ENCODE measurements around the gene SLC16A1.
"Not testable (repeated sequence)": the region's sequence is repeated elsewhere in the genome, so short reads cannot be mapped to it uniquely, and the experiment has no call there.

SLC16A1 gene

DNA sequence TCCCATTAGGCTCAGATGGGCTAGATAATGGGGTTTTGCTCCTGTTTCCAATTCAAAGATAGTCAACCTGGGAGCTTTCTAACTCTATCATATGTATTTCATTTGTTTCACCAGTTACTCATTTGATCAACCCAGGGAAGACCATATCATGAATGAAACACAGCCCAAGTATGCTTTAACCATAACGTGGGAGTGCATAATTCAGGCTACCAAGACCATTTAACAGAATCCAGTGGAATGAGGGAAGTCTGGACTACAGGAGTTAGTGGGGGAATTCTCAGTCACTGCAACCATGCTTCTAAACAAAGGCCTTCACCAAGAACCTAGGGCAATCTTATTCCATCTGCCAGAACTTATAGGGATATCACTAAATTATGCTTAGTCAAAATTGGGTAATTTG is 15.0 kb upstream of the SLC16A1 start:
- no peak for DNase-seq (ENCODE audit: low spot score)

DNA sequence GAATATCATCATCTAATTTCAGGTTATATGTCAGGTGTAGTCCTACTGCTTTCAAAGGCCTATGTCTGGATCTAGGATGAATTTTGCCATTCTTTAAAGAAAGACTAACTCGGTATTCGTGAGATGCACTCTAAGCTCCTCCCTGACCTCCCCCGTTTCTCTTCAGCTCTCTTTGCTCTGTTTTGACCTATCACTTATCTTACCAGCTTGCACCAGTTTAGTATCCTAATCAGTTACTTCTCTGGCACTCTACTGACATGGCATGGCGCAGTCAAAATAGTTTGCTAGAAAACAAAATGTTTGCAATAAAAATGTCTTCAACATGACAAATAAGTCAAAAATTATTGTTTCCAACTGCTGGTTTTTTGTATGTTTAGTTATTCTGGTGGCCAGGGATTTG is 8.4 kb upstream of the SLC16A1 start:
- DNase-seq (ENCODE audit: low spot score), result no peak

DNA sequence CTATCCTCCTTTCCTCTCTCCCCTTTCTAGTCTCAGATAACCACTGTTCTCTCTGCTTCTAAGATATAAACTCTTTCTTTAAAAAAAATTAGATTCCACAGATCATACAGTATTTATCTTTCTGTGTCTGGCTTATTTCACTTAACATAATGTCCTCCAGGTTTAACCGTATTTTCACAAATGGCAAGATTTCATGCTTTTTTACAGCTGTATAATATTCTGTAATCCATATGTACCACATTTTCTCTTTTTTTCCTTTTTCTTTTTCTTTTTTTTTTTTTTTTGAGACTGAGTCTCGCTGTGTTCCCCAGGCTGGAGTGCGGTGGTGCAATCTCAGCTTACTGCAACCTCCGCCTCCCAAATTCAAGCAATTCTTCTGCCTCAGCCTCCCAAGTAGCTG is 5.1 kb upstream of the SLC16A1 start:
- no peak for DNase-seq (ENCODE audit: low spot score)

DNA sequence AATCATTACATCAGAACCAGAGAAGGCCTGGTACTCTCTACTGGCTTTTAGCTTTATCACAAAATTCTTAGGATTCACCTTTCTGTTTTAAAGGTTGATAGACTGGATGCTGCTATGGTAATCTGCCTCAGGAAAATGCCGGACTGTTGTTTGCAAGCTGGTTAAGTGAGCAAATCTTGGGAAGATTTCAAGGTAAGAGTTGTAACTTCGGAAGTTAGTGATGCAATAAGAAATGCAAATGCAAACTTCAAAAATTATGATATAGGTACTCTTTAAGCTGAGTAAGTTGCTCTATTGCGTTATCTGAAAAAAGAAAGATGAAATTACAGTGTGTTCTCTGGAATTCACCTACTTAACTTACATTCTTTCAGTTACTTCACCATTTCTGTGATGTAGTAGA is 4.4 kb upstream of the SLC16A1 start:
- no peak for DNase-seq (ENCODE audit: low spot score)

DNA sequence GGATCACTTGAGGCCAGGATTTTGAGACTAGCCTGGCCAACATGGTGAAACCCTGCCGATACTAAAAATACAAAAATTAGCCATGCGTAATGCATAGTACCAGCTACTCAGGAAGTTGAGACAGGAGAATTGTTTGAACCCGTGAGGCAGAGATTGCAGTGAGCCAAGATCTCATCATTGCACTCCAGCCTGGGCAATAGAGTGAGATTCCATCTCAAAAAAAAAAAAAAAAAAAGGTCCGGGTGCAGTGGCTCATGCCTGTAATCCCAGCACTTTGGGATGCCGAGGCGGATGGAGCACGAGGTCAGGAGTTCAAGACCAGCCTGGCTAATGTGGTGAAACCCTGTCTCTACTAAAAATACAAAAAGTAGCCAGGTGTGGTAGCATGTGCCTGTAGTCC is 2.2 kb upstream of the SLC16A1 start:
- not testable (repeated sequence) for DNase-seq (ENCODE audit: low spot score)

DNA sequence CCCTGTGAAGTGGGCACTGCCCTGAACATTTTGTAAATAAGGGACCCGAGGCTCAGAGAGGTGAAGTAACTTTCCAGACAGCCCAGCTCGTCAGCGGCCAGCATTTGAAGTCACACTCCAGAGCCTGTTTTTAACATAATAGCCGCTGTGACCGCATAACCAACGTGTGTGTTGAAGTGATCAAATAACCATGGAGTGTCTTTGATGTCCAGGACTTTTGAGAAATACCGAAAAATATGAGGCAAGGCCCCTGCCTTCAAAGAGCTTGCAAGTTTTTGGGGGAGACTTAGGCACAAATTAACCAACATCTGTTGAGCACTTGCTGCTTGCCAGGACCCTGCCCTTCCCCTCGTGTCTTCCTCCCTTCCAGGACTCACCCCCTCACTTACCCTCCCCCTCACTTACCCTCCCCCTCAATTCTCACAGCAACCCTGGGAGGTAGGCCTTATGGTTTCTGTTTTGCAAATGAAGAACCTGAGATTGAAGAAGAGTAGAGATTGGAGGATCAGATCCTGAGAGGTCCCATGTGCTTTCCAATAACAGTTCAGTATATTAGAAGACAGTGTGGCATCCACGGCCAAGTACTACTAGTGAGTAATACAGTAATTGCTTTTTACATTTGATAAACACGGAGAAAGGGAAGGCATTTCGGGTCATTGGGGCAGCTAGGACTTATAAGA is 1.3 kb upstream of the SLC16A1 start:
- DNase-seq (ENCODE audit: low spot score), result peak; percentile 65

DNA sequence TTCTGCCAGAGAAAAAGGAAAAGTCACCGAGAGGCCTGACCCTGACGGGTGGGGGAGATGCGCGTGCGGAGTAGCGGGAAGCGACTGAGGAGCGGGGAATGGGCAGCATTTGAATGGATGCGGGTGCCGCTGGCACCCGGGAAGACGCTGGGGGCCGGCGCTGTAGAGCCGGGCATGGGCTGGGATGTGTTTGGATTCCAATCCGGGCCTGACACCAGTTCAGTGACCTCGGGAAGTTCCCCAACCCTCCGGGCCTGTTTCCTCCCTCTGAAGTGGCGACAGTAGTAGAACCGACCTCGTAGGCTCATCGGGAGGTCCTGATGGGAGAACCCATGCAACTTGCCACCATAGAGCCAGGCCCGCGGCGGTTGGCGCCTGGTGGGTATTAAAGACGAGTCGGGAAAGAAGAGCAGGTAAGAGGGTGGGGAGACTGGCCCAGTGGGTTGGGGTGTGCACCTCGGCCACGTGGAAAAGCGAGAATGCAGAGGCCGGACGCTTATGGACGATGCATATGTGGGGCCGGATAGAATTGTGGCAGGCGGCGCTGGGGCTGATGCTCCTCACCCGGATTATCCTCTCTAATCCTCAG is 642 bp upstream of the SLC16A1 start:
- no peak for DNase-seq (ENCODE audit: low spot score)

DNA sequence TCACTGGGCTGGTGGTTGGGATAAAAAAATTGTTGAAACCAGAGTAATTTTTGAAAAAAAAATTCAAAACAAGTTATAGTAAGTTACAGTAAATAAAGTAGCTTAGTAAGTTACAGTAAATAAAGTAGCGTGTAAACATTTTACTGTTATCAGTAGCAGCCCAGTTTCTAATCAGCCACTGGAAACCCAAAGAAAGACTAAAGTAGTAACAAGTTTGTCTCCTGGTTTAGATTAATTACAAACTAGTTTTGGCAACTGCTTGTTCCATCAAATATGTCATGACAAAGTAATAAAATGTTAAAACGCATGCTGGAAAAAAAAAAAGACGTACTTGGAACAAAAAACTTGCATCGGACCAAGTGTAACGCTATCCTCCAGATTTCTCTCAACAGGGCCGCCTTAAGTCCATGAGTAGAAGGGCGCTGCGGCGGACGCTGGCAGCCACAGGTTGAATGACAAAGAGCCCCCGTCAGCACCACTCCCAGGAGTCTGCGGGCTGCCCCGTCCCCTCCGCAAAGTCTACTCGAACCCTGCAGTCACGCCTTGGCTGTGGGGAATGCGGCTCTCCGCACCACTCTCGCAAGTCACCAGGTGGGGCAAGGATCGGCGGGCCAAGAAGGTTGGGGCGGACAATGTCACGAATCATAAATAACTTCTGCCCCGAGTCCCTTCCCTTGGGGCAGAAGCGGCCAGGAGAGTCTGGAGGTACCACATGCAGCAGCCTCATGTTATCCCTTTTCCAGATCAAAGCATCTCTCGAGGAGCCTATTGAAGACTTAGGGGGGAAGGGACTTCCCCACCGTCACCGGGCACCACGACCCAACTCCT is 837 bp downstream of the SLC16A1 start:
- DNase-seq (ENCODE audit: low spot score), result peak; percentile 58

DNA sequence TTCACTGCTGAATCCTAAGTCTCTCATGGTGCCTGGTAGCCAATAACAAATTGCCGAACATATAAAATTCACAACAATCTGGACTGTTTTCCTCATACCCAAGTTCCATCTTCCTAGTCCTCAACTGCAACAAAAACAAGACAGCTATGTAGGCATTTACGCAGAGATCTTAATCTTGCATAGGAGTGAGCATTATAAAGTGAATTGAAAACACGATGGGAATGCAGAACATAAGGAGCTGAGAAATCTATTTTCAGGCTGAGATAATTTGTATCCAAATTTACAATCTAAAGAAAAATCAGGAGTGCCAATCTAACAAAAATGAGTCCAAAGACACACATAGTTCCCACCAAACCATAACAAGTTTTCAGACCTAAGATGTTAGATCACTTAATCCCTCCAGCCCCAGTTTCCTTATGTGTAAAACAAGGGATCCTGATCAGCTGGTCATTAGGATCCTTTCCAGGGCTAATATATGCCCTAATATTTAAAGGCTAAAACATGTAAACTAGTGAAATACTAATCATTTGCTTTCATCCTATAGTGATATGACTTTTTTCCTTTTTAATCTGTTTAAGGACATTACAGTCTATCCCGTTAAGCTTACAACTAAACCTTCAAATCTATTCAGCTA is 1.9 kb downstream of the SLC16A1 start:
- no peak for DNase-seq (ENCODE audit: low spot score)

DNA sequence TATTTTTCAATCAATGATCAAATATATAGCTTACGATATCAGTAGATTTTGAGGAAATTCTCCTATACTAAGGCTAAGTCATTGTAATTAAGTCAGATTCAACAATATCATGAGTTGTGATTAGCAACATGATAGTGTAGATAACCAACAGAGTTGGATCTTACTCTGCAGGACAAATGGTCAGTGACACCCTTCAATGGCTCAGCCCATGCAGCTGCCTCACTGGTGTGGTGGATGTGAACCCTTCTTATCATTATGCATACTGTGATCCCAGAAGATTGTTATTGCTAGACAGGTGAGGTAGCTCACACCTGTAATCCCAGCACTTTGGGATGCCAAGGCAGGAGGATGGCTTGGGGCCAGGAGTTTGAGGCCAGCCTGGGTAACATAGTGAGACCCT is 5.6 kb downstream of the SLC16A1 start:
- DNase-seq (ENCODE audit: low spot score), result no peak

DNA sequence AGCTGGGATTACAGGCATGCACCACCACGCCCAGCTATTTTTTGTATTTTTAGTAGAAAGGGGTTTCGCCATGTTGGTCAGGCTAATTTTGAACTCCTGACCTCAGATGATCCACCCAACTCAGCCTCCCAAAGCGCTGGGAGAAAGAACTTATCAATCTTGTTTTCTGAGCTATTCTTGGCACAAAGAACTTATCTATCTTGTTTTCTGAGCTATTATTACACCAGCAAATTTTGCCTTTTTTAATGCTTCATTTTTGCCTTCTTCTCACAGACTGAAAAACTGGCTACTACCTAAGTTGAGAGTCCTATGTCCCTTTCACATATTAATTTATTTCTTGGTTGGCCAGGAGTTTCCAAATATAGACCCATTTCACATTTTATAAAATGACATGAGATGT is 9.3 kb downstream of the SLC16A1 start:
- DNase-seq (ENCODE audit: low spot score), result no peak

DNA sequence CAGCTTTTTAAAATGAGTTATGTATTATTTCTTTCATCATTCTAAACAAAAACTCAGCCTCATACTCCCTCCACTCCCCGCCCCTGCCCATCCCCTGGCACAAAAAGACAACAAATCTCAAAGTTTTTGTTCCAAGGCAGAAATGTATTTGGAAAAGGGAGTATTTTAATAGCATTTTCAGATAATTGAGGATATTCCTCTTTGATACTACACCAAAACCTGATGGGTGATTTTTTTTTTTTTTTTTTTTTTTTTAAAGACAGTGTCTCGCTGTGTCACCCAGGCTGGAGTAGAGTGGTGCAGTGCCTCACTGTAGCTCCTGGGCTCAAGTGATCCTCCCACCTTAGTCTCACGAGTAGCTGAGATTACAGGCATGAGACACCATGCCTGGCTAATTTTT is 16.2 kb downstream of the SLC16A1 start:
- no peak for DNase-seq (ENCODE audit: low spot score)

DNA sequence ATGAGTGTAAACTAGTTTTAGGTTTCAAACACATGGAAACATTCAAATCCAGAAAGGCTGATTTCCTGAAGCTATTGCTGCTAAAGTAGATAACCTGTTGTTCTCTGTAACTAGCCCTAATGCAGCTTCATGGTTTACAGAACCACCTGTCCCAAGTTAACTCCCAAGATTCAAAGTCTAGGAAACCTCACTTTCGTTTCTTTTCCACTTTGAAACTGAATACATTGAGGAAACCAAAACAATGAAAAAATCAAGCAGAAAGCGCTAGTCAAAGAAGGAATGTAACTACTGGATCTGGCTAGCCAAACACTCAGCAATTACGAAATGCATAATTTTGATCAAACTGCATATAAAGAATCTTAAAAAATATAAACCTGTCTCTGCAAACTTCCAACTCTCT is 17.8 kb downstream of the SLC16A1 start:
- DNase-seq (ENCODE audit: low spot score), result no peak

DNA sequence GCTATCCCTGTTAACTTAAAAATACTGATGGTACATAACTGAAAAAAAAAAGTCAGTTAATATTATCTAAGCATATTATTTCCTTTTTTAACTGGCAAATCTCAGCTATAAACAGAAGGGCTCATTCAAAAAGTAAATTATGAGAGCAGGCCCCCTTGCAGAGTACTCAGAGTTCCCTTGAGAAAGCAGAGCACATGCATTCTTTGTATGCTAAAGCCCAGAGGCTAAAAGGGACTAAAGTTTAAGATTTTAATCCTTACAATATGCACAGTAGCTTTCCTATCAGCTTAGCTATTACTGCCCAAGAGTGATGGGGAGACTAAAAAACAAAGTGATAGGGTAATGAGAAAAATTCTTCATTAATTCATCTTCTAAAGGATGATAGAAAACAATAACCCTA is 18.5 kb downstream of the SLC16A1 start:
- DNase-seq (ENCODE audit: low spot score), result no peak

DNA sequence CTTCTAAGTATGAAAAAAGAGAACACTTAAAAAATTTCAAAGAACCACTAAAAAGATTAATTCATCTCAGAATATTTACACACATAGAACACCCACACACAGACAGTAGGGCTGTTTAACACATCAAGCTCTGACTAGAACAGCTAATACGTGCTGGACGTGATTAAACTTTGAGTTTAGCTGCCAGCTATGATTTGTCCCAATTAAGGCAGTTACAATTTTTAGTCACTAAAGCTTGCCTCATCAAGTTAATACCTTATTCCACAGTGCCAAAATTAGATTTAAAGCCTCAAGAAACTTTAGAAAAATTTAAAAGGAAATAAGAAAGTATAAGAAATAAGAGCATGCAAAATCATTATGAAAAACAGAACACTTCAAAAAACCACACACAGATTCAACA is 18.9 kb downstream of the SLC16A1 start:
- DNase-seq (ENCODE audit: low spot score), result no peak

DNA sequence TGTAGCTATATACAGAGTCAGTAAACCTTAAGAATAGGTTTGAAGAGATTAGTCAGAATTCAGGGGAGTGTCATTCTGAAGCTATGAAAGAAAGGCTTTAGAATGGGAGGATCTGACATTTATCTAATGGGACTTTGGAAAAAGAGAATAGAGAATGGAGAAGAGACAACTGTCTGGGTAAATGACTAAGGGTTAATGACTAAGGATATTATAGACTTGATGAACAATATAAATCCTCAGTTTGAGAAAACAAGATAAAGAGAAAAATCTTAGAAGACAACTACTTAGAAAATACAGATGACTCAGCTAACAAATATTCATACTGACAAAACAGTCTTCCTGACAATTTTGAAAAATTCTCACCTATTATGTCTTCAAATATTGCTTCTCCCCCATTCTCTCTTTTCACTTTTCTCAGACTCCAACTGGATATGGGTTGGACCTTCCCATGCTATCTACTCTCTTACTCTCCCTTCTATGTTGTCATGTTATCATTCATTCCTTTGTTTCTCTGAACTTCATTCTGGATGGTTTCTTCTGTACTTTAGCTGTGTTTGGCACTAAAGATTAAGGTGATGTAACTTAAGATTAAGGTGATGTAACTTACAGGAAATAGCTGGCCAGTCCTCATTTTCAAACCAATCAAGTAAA is 20.4 kb downstream of the SLC16A1 start:
- peak; percentile 57 for DNase-seq (ENCODE audit: low spot score)

DNA sequence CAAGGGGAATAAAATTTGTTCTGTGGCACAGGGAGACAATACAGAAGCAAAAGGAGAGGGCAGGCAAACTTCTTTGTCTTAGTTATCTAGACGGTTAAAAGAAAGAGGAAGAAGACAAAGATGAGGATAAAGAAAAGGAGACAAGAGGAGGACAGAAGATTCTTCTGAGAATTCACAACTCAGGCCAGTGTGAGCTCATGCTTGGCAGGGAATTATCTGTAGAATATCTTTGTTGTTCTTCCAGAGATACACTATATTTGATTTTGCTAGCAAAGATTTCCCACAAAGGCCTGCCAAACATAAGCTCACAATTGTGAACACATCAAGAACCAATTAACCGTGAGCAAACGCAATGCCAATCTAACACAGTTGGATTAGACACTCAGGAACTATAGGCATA is 21.4 kb downstream of the SLC16A1 start:
- no peak for DNase-seq (ENCODE audit: low spot score)

DNA sequence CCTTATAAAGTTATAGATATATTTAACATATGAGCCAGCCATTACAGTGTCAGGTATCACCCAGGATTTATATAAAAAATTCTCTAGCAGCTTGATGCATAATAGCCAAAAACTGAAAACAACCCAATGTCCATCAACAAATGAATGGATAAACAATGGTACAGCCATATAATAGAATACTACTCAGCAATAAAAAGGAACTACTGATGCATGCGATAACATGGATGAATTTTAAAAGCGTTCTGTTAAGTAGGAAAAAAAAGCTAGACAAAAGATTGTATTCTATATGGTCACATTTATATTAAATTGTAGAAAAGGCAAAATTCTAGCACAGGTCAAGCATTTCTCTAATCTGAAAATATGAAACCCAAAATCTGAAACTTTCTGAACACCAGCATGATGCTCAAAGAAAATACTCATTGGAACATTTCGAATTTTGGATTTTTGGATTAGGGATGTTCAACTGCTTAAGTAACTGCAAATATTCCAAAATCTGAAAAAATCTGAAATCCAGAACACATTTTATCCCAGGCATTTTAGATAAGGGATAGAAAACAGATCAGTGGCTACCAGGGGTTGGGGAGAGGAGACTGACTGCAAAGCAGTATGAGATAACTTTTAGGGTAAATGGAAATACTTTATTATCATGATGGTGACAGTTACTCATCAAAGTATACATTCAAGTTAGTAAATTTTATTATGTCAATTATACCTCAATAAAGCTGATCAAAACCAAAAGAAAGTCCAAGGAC is 22.0 kb downstream of the SLC16A1 start:
- no peak for DNase-seq (ENCODE audit: low spot score)

DNA sequence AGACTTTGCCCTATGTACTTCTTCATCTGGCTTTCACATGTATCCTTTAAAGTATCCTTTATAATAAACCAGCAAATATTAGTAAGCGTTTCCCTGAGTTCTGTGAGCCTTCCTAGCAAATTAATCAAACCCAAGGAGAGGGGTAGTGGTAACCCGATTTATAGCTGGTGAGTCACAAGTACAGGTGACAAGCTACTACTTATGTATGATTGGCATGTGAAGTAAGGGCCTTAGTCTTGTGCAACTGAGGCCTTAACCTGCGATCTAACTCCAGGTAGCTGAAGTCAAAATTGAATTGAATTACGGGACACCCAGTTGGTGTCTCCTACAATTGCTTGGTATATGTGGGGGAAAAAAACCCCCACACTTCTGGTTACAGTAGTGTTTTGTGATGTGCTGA is 26.0 kb downstream of the SLC16A1 start:
- DNase-seq (ENCODE audit: low spot score), result no peak

DNA sequence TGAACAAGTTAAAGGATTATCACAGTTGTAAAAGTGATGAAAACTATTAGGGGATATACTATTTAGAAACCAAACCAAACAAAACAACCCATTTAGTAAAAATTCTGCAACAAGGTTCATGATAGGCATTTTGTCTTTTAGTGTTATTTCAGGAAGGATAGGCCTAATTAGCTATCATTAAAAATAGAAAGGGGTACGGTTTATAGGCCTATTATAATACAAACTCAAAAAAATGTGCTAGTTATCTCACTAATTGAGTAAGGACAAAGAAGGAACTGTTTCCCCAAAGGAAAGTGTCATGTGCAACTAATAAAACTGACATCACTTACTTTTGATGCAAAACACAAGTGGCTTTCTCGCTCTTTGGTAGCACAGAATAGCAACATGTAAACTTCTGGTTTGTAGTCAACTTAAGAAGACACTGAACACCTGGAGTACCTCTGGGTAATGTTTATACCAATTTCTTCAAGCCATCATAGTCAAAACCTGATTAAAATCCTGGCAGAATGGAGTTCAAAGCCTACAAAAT is 28.5 kb downstream of the SLC16A1 start:
- DNase-seq (ENCODE audit: low spot score), result no peak

DNA sequence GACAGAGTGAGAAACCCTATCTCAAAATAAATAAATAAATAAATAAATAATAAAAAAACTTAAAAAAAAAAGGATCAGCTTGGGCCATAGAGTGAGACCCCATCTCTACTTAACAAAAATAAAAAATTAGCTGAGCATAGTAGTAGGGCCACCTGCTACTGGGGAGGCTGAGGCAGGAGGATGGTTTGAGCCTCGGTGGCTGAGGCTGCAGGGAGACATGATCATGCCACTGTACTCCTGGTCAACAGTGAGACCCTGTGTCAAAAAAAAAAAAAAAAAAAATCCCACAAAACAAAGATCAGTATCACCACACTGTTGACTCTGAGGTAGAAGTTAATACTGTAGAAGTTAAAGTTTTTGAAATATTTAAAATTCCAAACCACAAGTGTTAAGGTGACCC is 29.1 kb downstream of the SLC16A1 start:
- DNase-seq (ENCODE audit: low spot score), result no peak
